Sigmoid colon (tissue), 3 donors: ENCODE results near the gene DOCK9.

Experiments
- POLR2A ChIP-seq, 2 donors: fragments of 450-650 bp; IDR thresholded peaks; one replicate each; pipeline ENCODE4 v1.6.1; 2016; ENCODE audit warnings: antibody characterized with exemption in 2 of 2, mild to moderate bottlenecking in 2 of 2, moderate library complexity in 2 of 2
- TF ChIP-seq, protein P1 (sequence below), 4 experiments: fragments of 450-650 bp in 3 of 4; fragments of 200-600 bp in 1 of 4; IDR thresholded peaks; one replicate each; pipeline ENCODE4 v1.5.1; 2016 to 2019; ENCODE audit warnings: antibody characterized with exemption in 4 of 4, mild to moderate bottlenecking in 3 of 4, moderate library complexity in 2 of 4

- no peak for TF ChIP-seq POLR2A (IDR thresholded peaks at IDR 0.05)
- TF ChIP-seq, protein P1, sequence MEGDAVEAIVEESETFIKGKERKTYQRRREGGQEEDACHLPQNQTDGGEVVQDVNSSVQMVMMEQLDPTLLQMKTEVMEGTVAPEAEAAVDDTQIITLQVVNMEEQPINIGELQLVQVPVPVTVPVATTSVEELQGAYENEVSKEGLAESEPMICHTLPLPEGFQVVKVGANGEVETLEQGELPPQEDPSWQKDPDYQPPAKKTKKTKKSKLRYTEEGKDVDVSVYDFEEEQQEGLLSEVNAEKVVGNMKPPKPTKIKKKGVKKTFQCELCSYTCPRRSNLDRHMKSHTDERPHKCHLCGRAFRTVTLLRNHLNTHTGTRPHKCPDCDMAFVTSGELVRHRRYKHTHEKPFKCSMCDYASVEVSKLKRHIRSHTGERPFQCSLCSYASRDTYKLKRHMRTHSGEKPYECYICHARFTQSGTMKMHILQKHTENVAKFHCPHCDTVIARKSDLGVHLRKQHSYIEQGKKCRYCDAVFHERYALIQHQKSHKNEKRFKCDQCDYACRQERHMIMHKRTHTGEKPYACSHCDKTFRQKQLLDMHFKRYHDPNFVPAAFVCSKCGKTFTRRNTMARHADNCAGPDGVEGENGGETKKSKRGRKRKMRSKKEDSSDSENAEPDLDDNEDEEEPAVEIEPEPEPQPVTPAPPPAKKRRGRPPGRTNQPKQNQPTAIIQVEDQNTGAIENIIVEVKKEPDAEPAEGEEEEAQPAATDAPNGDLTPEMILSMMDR (IDR thresholded peaks at IDR 0.05) = no peak
Measured at GRCh38 chr13:98820300-98820699, 157.6 kb downstream of the DOCK9 start.
